ENCODE data around the gene ARMS2. TPM values are rescaled to one million over a fixed set of nuclear protein-coding genes. Genes with fewer than 3 reads are reported as not detected.

The ARMS2 gene
- total RNA-seq, 1 experiment from 2014 or later, result not detected

DNA sequence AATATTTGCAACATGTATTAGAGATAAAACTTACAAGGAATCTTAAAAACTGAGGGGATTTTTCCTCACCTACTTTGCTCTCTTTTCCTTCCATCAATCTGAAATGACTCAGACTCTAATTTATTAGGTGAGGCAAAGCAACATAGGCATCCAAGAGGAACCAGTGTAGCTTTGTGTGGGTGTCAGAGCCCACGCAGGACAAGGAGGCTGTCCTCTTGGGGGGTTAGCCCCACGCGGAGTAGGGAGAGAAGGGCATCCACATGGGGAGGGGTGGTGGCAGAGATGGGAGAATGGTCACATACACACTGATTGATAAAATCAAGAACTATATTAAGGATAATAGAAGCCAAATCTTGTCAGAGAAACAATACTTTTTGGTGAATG is 33.8 kb upstream of the ARMS2 start:
- Histone ChIP-seq H3K79me2 (ENCODE audit: low read depth) (no peaks in the 10 kb centered on the region), H3K4me3 (no peak overlapping the region), H3K4me2 (no peak overlapping the region), H3K36me3 (ENCODE audit: low read depth) (no peaks in the 10 kb centered on the region), H3K9me3 (ENCODE audit: insufficient read depth, low read depth) (no peaks in the 10 kb centered on the region), H3K9me2 (ENCODE audit: insufficient read depth) (no peaks in the 10 kb centered on the region), H3K4me1 (replicated peaks; ENCODE audit: insufficient read depth) (no peaks in the 10 kb centered on the region), H3F3A (ENCODE audit: insufficient read depth, low read depth) (no peaks in the 10 kb centered on the region), H4K20me1 (ENCODE audit: insufficient read depth) (no peaks in the 10 kb centered on the region), H2AFZ (no peak overlapping the region), H3K27ac (no peak overlapping the region), H3K27me3 (ENCODE audit: insufficient read depth, low read depth) (no peaks in the 10 kb centered on the region)
- no TSS peak for BruUV-seq (replicated peaks)
- TF ChIP-seq EZH2 (IDR thresholded peaks at IDR 0.05; ENCODE audit: low read depth), result no peak
- TF ChIP-seq, protein P1, sequence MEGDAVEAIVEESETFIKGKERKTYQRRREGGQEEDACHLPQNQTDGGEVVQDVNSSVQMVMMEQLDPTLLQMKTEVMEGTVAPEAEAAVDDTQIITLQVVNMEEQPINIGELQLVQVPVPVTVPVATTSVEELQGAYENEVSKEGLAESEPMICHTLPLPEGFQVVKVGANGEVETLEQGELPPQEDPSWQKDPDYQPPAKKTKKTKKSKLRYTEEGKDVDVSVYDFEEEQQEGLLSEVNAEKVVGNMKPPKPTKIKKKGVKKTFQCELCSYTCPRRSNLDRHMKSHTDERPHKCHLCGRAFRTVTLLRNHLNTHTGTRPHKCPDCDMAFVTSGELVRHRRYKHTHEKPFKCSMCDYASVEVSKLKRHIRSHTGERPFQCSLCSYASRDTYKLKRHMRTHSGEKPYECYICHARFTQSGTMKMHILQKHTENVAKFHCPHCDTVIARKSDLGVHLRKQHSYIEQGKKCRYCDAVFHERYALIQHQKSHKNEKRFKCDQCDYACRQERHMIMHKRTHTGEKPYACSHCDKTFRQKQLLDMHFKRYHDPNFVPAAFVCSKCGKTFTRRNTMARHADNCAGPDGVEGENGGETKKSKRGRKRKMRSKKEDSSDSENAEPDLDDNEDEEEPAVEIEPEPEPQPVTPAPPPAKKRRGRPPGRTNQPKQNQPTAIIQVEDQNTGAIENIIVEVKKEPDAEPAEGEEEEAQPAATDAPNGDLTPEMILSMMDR (conservative IDR thresholded peaks at IDR 0.05), result no peak
- ChIA-PET CTCF (no interaction called here), POLR2A (ENCODE audit: unreplicated experiment) (no interaction called here)
- intact Hi-C loops (cut with micrococcal nuclease; ENCODE audit: unreplicated experiment), result no loop called here
- DNase-seq, result no peak

DNA sequence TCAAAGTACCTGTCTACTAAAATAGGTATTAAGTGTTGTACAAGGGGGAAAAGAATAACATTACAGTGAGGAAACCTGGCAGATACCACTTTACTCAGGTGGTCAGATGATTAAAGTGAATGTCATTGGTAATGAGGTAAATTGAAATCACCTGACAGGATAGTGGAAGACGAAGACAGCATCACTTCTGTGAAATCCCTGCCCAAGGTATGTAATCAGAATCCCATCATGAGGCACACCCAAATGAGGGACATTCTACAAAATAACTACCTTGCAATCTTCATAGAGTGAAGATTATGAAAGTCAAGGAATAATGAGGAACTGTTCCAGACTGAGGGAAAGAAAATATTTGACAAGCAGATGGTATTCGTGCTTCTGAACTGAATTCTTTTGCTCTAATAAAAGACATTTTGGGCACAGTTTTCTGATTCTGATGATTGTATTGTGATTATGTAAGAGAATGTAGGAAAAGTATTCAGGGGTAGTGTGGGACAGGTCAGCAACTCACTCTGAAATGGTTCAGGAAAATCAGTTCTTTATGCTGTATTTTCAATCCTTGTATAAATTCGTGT is 33.3 kb upstream of the ARMS2 start:
- no peak overlapping the region for H3K4me3 ChIP-seq
- POLR2A ChIA-PET (ENCODE audit: unreplicated experiment), result no interaction called here
- intact Hi-C loops (cut with micrococcal nuclease; ENCODE audit: unreplicated experiment), result no loop called here
- no peaks in the 10 kb centered on the region for H3K27me3 ChIP-seq (ENCODE audit: insufficient read depth, low read depth)
- H3K36me3 ChIP-seq (ENCODE audit: low read depth), result no peaks in the 10 kb centered on the region
- no peaks in the 10 kb centered on the region for H3K9me3 ChIP-seq (ENCODE audit: insufficient read depth, low read depth)
- no peak overlapping the region for H3K27ac ChIP-seq
- H3K79me2 ChIP-seq (ENCODE audit: low read depth), result no peaks in the 10 kb centered on the region
- no peaks in the 10 kb centered on the region for H4K20me1 ChIP-seq (ENCODE audit: insufficient read depth)
- H2AFZ ChIP-seq, result no peak overlapping the region
- no TSS peak for BruUV-seq (replicated peaks)
- DNase-seq, result no peak
- TF ChIP-seq, protein P1 (conservative IDR thresholded peaks at IDR 0.05), result no peak
- no peak for TF ChIP-seq EZH2 (IDR thresholded peaks at IDR 0.05; ENCODE audit: low read depth)
- H3K9me2 ChIP-seq (ENCODE audit: insufficient read depth), result no peaks in the 10 kb centered on the region
- CTCF ChIA-PET, result no interaction called here
- H3F3A ChIP-seq (ENCODE audit: insufficient read depth, low read depth), result no peaks in the 10 kb centered on the region
- no peaks in the 10 kb centered on the region for H3K4me1 ChIP-seq (replicated peaks; ENCODE audit: insufficient read depth)
- no peak overlapping the region for H3K4me2 ChIP-seq

DNA sequence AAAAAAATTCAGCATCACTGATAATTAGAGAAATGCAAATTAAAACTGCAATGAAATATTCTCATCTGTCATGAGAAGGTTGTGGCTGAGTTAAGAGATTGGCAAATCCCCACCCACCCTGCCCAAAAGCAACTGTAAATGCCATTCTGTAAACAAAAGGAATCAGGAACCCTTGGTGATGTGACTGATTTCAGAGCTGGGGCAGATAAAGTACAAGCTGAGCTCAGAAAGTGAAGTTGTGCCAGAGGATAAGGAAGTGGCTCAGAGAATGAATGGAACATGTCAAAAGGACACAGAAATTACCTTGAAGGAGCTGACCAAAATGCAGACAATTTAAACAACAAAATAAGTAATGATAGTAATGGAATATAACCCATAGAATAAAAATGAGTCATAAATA is 32.7 kb upstream of the ARMS2 start:
- ChIA-PET POLR2A (ENCODE audit: unreplicated experiment) (no interaction called here), CTCF (no interaction called here)
- intact Hi-C loops (cut with micrococcal nuclease; ENCODE audit: unreplicated experiment), result no loop called here
- Histone ChIP-seq H3K4me1 (replicated peaks; ENCODE audit: insufficient read depth) (no peaks in the 10 kb centered on the region), H2AFZ (no peak overlapping the region), H3K27ac (no peak overlapping the region), H3K4me2 (no peak overlapping the region), H3K4me3 (no peak overlapping the region), H3K79me2 (ENCODE audit: low read depth) (no peaks in the 10 kb centered on the region), H3K9me2 (ENCODE audit: insufficient read depth) (no peaks in the 10 kb centered on the region), H3F3A (ENCODE audit: insufficient read depth, low read depth) (no peaks in the 10 kb centered on the region), H3K36me3 (ENCODE audit: low read depth) (no peaks in the 10 kb centered on the region), H3K27me3 (ENCODE audit: insufficient read depth, low read depth) (no peaks in the 10 kb centered on the region), H4K20me1 (ENCODE audit: insufficient read depth) (no peaks in the 10 kb centered on the region), H3K9me3 (ENCODE audit: insufficient read depth, low read depth) (no peaks in the 10 kb centered on the region)
- BruUV-seq (replicated peaks), result no TSS peak
- TF ChIP-seq EZH2 (IDR thresholded peaks at IDR 0.05; ENCODE audit: low read depth), result no peak
- TF ChIP-seq, protein P1 (conservative IDR thresholded peaks at IDR 0.05), result no peak
- no peak for DNase-seq
